OCI-LY7 (cell line): ENCODE measurements around the gene OR52N1. TPM values are rescaled to one million over a fixed set of nuclear protein-coding genes. Genes with fewer than 3 reads are reported as not detected.

Experiments used
- BruUV-seq: library from RNA; stranded (reverse); fragments of 400-500 nt; replicated peaks from 2 replicates; lab custom pipeline; 2021; lab: Mats Ljungman, UMichigan
- CTCF ChIA-PET: fragments of 300-600 bp; sonication (Branson Sonifier 250); formaldehyde crosslinking; loops from one replicate; lab custom pipeline; 2022; ENCODE audit warnings: antibody characterized with exemption; ENCODE audit not compliant: unreplicated experiment; lab: Charles Lee
- POLR2A ChIA-PET: fragments of 300-600 bp; sonication (Branson Sonifier 250); formaldehyde crosslinking; loops from one replicate; lab custom pipeline; 2022; ENCODE audit warnings: antibody characterized with exemption; lab: Charles Lee
- DNase-seq: peaks from one replicate; pipeline ENCODE4 v3.0.0-alpha.2; 2015; ENCODE audit warnings: low spot score
- H2AFZ ChIP-seq: fragments of 200-600 bp; sonication (generic), shearing (Covaris generic); 2 replicates; pipeline ENCODE4 v1.6.1; 2014; ENCODE audit warnings: mild to moderate bottlenecking, antibody characterized with exemption, low read length, moderate library complexity
- H3K27ac ChIP-seq: fragments of 200-600 bp; sonication (generic); 2 replicates; pipeline ENCODE4 v1.5.1; 2014; ENCODE audit warnings: mixed run types, low read depth, mild to moderate bottlenecking, moderate library complexity, low read length, inconsistent platforms; ENCODE audit not compliant: poor library complexity, severe bottlenecking
- H3K36me3 ChIP-seq: fragments of 200-600 bp; sonication (generic); 2 replicates; pipeline ENCODE4 v1.6.1; 2014; ENCODE audit warnings: mild to moderate bottlenecking, antibody characterized with exemption, low read length, moderate library complexity, mixed read lengths; ENCODE audit not compliant: insufficient read depth
- H3K4me1 ChIP-seq: fragments of 200-600 bp; sonication (generic); 2 replicates; pipeline ENCODE4 v1.5.1; 2014; ENCODE audit warnings: mild to moderate bottlenecking, low read length; ENCODE audit not compliant: insufficient read depth, poor library complexity, severe bottlenecking
- H3K4me2 ChIP-seq: fragments of 200-600 bp; sonication (generic); 2 replicates; pipeline ENCODE4 v1.6.1; 2014; ENCODE audit warnings: mild to moderate bottlenecking, low read length
- H3K4me3 ChIP-seq: fragments of 200-600 bp; sonication (generic); 2 replicates; pipeline ENCODE4 v1.5.1; 2014; ENCODE audit warnings: mild to moderate bottlenecking, low read depth, low read length; ENCODE audit not compliant: poor library complexity, severe bottlenecking
- H3K79me2 ChIP-seq: fragments of 200-600 bp; sonication (generic); 2 replicates; pipeline ENCODE4 v1.6.1; 2016; ENCODE audit warnings: low read depth, mild to moderate bottlenecking, low read length, moderate library complexity, mixed read lengths; ENCODE audit not compliant: insufficient read depth
- H3K9me2 ChIP-seq: fragments of 200-600 bp; sonication (generic); 2 replicates; pipeline ENCODE4 v1.6.1; 2016; ENCODE audit warnings: mild to moderate bottlenecking, low read length, mixed read lengths; ENCODE audit not compliant: insufficient read depth
- H3K9me3 ChIP-seq: fragments of 200-600 bp; sonication (generic); 2 replicates; pipeline ENCODE4 v1.6.1; 2014; ENCODE audit warnings: mild to moderate bottlenecking, mixed run types, low read length, mixed read lengths
- H4K20me1 ChIP-seq: fragments of 200-600 bp; sonication (generic); 2 replicates; pipeline ENCODE4 v1.6.1; 2014; ENCODE audit warnings: mild to moderate bottlenecking, antibody characterized with exemption, low read length, moderate library complexity, mixed read lengths; ENCODE audit not compliant: insufficient read depth
- CTCF ChIP-seq: fragments of 200-600 bp; sonication (generic); conservative IDR thresholded peaks from 2 replicates; pipeline ENCODE4 v1.5.1; 2014; ENCODE audit warnings: mild to moderate bottlenecking, antibody characterized with exemption, low read length, moderate library complexity, mixed read lengths
- EZH2phosphoT487 ChIP-seq: fragments of 200-600 bp; sonication (generic); IDR thresholded peaks from 2 replicates; pipeline ENCODE4 v1.6.1; 2018; ENCODE audit warnings: low read depth, borderline replicate concordance, mild to moderate bottlenecking, mixed run types, antibody characterized with exemption, low read length, moderate library complexity, mixed read lengths
- intact Hi-C: fragments of 100-400 bp; cut with micrococcal nuclease; formaldehyde crosslinking; loops from one replicate; pipeline ENCODE4 v1.10.0; 2022; ENCODE audit not compliant: unreplicated experiment
- total RNA-seq, 2 experiments: library from RNA; depleted of rRNA in 1 of 2; stranded (reverse); fragments of >200 nt in 1 of 2; shearing (Covaris generic) in 1 of 2; gene quantifications; 2 replicates each; pipeline ENCODE4 v1.2.3, GENCODE V29; 2014 to 2022

OR52N1 gene
- total RNA-seq, 2 experiments from 2014 or later: not detected

- no TSS peak for BruUV-seq
- TF ChIP-seq CTCF: no peak
- H3K27ac ChIP-seq: no peak within 1 kb of the TSS
- intact Hi-C loops: no loop called here
- H3K9me2 ChIP-seq: no peaks in the 10 kb centered on the region
- ChIA-PET CTCF (no interaction called here), POLR2A (no interaction called here)
- no peak for DNase-seq
- H3K79me2 ChIP-seq: no peaks in the 10 kb centered on the region
- no peaks in the 10 kb centered on the region for H3K4me1 ChIP-seq
- no peaks in the 10 kb centered on the region for H3K9me3 ChIP-seq
- H4K20me1 ChIP-seq: no peaks in the 10 kb centered on the region
- H3K36me3 ChIP-seq: no peaks in the 10 kb centered on the region
- H2AFZ ChIP-seq: no peak within 1 kb of the TSS
- no peak within 1 kb of the TSS for H3K4me3 ChIP-seq
- no peak within 1 kb of the TSS for H3K4me2 ChIP-seq
Observed at GRCh38 chr11:5753943-5754342, 37.1 kb downstream of the OR52N1 start, which contains the start of gene OR52N4. TSS of gene OR52N4 (plus strand) at chr11:5754243. CDS start at chr11:5754741, 498 bp downstream.

GRCh38 chr11:5749836-5750235 lies 41.2 kb downstream of the OR52N1 start:
- no peak for DNase-seq
- no peaks in the 10 kb centered on the region for H3K4me1 ChIP-seq
- no peaks in the 10 kb centered on the region for H4K20me1 ChIP-seq
- no peak overlapping the region for H3K4me2 ChIP-seq
- no peak overlapping the region for H3K4me3 ChIP-seq
- no peak overlapping the region for H2AFZ ChIP-seq
- intact Hi-C loops: no loop called here
- no TSS peak for BruUV-seq
- H3K9me3 ChIP-seq: no peaks in the 10 kb centered on the region
- TF ChIP-seq EZH2phosphoT487: no peak
- TF ChIP-seq CTCF: no peak
- no peak overlapping the region for H3K27ac ChIP-seq
- ChIA-PET POLR2A (no interaction called here), CTCF (no interaction called here)
- H3K9me2 ChIP-seq: no peaks in the 10 kb centered on the region
- H3K79me2 ChIP-seq: no peaks in the 10 kb centered on the region
- H3K36me3 ChIP-seq: no peaks in the 10 kb centered on the region

- Histone ChIP-seq H3K36me3 (no peaks in the 10 kb centered on the region), H3K79me2 (no peaks in the 10 kb centered on the region), H3K9me2 (no peaks in the 10 kb centered on the region), H3K27ac (no peak overlapping the region), H3K4me2 (no peak overlapping the region), H3K9me3 (no peaks in the 10 kb centered on the region), H2AFZ (no peak overlapping the region), H3K4me1 (no peaks in the 10 kb centered on the region), H3K4me3 (no peak overlapping the region), H4K20me1 (no peaks in the 10 kb centered on the region)
- intact Hi-C loops: no loop called here
- no TSS peak for BruUV-seq
- ChIA-PET POLR2A (interaction anchor here (0.7 kb wide), 1 partner anchor 411 kb away, joined by 4 read pairs; no protein-coding TSS in a partner anchor), CTCF (no interaction called here)
- DNase-seq: no peak
- TF ChIP-seq CTCF (no peak), EZH2phosphoT487 (no peak)
Observed at GRCh38 chr11:5746614-5747013, 44.5 kb downstream of the OR52N1 start.
